Ascending aorta (tissue), 2 donors: ENCODE data around the gene GABRA4. TPM values are rescaled to one million over a fixed set of nuclear protein-coding genes. Genes with fewer than 3 reads are reported as not detected.

Experiments
- DNase-seq, 2 donors: peaks; one replicate each; pipeline ENCODE4 v3.0.0-alpha.2; 2019; ENCODE audit warnings: low spot score in 2 of 2
- H3K27ac ChIP-seq, 2 donors: fragments of 200-600 bp; sonication (generic); one replicate each; pipeline ENCODE4 v1.5.1; 2016 to 2017; ENCODE audit warnings: mild to moderate bottlenecking in 1 of 2
- H3K27me3 ChIP-seq: fragments of 200-600 bp; sonication (generic); one replicate; pipeline ENCODE4 v1.5.1; 2017
- H3K36me3 ChIP-seq, 2 donors: fragments of 200-600 bp; sonication (generic); one replicate each; pipeline ENCODE4 v1.5.1; 2016
- H3K4me1 ChIP-seq, 2 donors: fragments of 200-600 bp; sonication (generic); one replicate each; pipeline ENCODE4 v1.5.1; 2016 to 2017; ENCODE audit warnings: mild to moderate bottlenecking in 1 of 2
- H3K4me3 ChIP-seq, 2 donors: fragments of 200-600 bp; sonication (generic); one replicate each; pipeline ENCODE4 v1.5.1; 2016 to 2017; ENCODE audit warnings: mild to moderate bottlenecking in 1 of 2
- H3K9me3 ChIP-seq, 2 donors: fragments of 200-600 bp; sonication (generic); one replicate each; pipeline ENCODE4 v1.5.1; 2016
- CTCF ChIP-seq, 3 experiments: fragments of 200-600 bp in 2 of 3; fragments of 450-650 bp in 1 of 3; sonication (generic) in 2 of 3; IDR thresholded peaks; one replicate each; pipeline ENCODE4 v1.5.1; 2016 to 2019; ENCODE audit warnings: antibody characterized with exemption in 3 of 3, mild to moderate bottlenecking in 1 of 3, moderate library complexity in 1 of 3
- intact Hi-C: fragments of 100-400 bp; cut with DNase I; formaldehyde crosslinking; loops from one replicate; pipeline ENCODE4 v1.15.1; 2023
- total RNA-seq: library from RNA; depleted of rRNA; stranded (reverse); fragments of >200 nt; gene quantifications from one replicate; pipeline ENCODE4 v1.1.0, GENCODE V29; 2016

Gene GABRA4
- total RNA-seq, 1 donor from 2014 or later, result 0.11 TPM

GRCh38 chr4:46968847-46969246, 24.5 kb downstream of the GABRA4 start:
- H3K4me1 ChIP-seq, result no peaks in the 10 kb centered on the region
- H3K4me3 ChIP-seq, result no peak overlapping the region
- H3K27me3 ChIP-seq, result no peaks in the 10 kb centered on the region
- DNase-seq, result no peak
- no peaks in the 10 kb centered on the region for H3K36me3 ChIP-seq
- H3K27ac ChIP-seq, result no peak overlapping the region
- intact Hi-C loops, result no loop called here
- TF ChIP-seq CTCF (IDR thresholded peaks at IDR 0.05), result no peak
- H3K9me3 ChIP-seq, result no peaks in the 10 kb centered on the region

DNA sequence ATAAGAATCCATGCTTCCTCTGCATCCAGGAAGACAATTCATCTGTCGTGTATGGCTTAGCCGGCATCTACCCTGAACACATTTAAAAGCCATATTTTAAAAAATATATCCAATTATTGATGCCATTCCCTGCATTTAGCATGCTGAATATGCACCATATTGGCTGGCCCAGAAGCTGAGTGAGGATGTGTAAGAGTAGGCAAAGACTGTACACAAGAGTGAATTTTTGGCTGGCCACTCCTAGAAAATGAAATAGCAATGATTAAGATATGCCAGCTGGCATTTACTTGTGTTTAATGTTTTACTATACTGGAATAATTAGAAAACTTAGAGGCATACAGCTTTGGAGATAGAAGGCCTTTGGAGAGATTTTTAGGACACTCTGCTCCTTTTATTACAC, 25.8 kb downstream of the GABRA4 start:
- intact Hi-C loops, result no loop called here
- TF ChIP-seq CTCF (IDR thresholded peaks at IDR 0.05), result no peak

DNA sequence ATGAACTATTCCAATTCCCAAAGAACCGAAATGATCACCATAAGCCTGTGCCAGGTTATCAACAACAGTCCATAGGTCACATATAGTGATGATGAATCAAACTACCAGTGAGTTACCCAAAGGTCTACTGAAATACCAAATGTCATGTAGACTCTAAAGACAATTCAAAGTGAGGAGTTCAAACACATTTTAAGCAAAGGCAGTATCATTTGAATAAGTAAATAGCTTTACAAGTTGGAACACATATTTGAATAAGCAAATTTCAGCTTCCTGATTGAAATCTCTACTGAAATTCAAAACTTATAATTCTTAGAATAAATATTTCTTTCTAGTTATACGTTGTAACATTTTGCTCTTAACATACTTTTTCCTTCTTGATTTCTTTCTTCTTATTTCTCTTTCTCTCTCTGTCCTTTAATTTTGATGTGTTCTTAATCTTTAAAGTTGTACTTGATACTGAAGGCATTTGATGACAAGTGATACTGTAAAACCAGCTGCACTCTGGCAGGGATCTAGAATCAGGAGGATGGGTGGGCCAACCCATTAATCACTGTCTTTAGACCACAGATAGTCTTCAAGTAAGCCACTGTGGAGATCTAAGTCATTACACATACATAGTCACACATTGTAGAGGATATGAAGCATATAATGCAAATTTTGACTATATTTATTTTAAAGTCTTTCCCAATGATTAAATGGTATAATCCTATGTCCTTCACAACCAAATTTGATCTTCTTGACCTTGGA, 34.5 kb downstream of the GABRA4 start:
- TF ChIP-seq CTCF (IDR thresholded peaks at IDR 0.05), result no peak
- no peaks in the 10 kb centered on the region for H3K4me1 ChIP-seq
- intact Hi-C loops, result no loop called here
- no peak overlapping the region for H3K27ac ChIP-seq
- DNase-seq, result no peak
- H3K4me3 ChIP-seq, result no peak overlapping the region
- no peaks in the 10 kb centered on the region for H3K27me3 ChIP-seq
- H3K36me3 ChIP-seq, result no peaks in the 10 kb centered on the region
- H3K9me3 ChIP-seq, result no peaks in the 10 kb centered on the region

More for the DNA sequence above, 25.8 kb downstream of the GABRA4 start:
- Histone ChIP-seq H3K4me1 (no peaks in the 10 kb centered on the region), H3K27me3 (no peaks in the 10 kb centered on the region), H3K9me3 (no peaks in the 10 kb centered on the region), H3K27ac (no peak overlapping the region), H3K4me3 (no peak overlapping the region), H3K36me3 (no peaks in the 10 kb centered on the region)
- DNase-seq, result no peak

GRCh38 chr4:46956451-46956850, 36.9 kb downstream of the GABRA4 start:
- H3K27me3 ChIP-seq, result no peaks in the 10 kb centered on the region
- TF ChIP-seq CTCF (IDR thresholded peaks at IDR 0.05), result no peak
- H3K27ac ChIP-seq, result no peak overlapping the region
- H3K9me3 ChIP-seq, result no peaks in the 10 kb centered on the region
- no peaks in the 10 kb centered on the region for H3K4me1 ChIP-seq
- intact Hi-C loops, result no loop called here
- no peaks in the 10 kb centered on the region for H3K36me3 ChIP-seq
- no peak overlapping the region for H3K4me3 ChIP-seq
- no peak for DNase-seq

GRCh38 chr4:46955601-46956000, 37.8 kb downstream of the GABRA4 start:
- H3K36me3 ChIP-seq, result no peaks in the 10 kb centered on the region
- no peak overlapping the region for H3K27ac ChIP-seq
- H3K4me3 ChIP-seq, result no peak overlapping the region
- no peaks in the 10 kb centered on the region for H3K9me3 ChIP-seq
- H3K4me1 ChIP-seq, result no peaks in the 10 kb centered on the region
- intact Hi-C loops, result no loop called here
- no peak for DNase-seq
- TF ChIP-seq CTCF (IDR thresholded peaks at IDR 0.05), result no peak
- no peaks in the 10 kb centered on the region for H3K27me3 ChIP-seq
